GM12892 (cell line): ENCODE results near the gene CDK9.

Experiments used
- DNase-seq: peaks from one replicate; pipeline ENCODE4 v3.0.0; 2011; ENCODE audit not compliant: insufficient read length
- FAIRE-seq: peaks from 2 replicates; lab custom pipeline; 2011; peaks lifted over from hg19 to GRCh38; lab: Jason Lieb, UNC
- POLR2A ChIP-seq: IDR thresholded peaks from 2 replicates; pipeline ENCODE4 v1.6.1; 2011; ENCODE audit warnings: low read depth, low read length, control low read depth
- POLR2AphosphoS5 ChIP-seq: IDR thresholded peaks from 2 replicates; pipeline ENCODE4 v1.6.1; 2011; ENCODE audit warnings: low read depth, low read length, control low read depth
- TAF1 ChIP-seq: IDR thresholded peaks from 2 replicates; pipeline ENCODE4 v1.6.1; 2011; ENCODE audit warnings: low read depth, mild to moderate bottlenecking, control low read depth, low read length, borderline replicate concordance

The CDK9 gene

DNA sequence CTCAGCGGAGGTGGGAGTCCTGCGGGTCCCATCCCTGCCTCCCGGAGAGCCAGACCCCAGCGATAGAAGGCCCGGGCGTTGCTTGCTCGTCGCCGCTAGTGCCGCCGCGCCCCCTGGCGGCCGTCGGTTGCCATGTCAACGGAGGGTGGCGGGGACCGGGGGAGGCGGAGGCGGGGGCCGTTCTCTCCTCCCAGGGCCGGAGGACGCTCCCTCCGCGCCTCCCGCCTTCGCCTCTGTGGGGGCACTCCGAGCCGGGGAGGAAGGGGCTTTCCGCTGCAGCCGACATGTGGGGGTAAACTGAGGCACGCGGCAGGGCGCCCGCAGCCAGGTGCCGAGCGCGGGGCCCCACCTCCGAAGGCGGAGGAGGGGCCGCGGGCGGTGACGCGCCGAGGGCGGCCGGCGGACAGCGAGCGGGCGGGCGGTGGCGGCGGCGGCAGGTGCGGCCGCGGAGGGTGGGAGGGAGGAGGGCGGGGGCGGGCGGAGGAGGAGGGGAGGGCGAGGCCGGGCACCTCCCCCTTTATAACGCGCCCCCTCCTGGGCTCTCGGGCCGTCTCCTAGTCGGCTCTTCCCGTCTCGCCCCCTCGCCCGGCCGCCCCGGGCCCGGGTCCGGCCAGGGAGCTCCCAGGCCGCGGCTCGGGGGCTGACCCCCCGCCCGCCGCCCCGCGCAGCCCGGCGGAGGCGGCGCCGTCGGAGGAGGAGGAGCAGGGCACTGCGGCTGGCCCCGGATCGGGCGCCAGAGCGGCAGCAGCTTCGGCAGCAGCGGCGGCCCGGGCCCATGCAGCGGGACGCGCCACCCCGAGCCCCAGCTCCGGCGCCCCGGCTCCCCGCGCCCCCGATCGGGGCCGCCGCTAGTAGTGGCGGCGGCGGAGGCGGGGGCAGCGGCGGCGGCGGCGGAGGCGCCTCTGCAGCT is 556 bp upstream of the CDK9 start:
- DNase-seq (peak; percentile 87), FAIRE-seq (peak; percentile 88)

GRCh38 chr9:127786773-127787104 is 905 bp downstream of the CDK9 start:
- TF ChIP-seq TAF1 (no peak), POLR2AphosphoS5 (no peak), POLR2A (no peak)
- FAIRE-seq, result no peak
- DNase-seq, result no peak

More for the DNA sequence above, 556 bp upstream of the CDK9 start:
- TF ChIP-seq POLR2A (peak; percentile 5; the same call in 1 of the 2 replicates), POLR2AphosphoS5 (no peak)

DNA sequence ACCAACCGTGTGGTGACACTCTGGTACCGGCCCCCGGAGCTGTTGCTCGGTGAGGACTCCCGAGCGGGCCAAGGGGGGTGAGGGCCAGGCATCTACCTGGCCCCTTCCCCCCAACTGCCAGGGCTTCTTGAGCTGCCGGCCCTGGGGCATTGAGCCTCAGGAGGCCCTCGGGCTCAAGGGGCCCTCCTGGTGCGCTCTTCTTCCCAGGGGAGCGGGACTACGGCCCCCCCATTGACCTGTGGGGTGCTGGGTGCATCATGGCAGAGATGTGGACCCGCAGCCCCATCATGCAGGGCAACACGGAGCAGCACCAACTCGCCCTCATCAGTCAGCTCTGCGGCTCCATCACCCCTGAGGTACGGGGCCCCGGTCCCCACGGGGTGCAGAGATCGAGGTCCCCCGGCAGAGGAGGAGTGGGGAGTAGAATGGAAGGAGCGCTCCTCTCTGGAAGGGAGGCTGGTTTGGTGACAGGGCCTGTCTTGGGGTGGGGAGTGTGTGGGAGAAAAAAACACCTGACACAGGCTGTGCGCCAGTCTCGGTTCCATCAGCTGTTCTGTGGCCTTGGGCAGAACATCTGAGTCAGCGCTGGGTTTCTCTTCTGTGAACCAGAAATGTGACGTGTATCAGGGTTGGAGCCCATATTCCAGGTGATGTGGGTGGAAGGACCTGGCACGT is 2.6 kb downstream of the CDK9 start:
- FAIRE-seq, result no peak
- no peak for DNase-seq
- TF ChIP-seq TAF1 (no peak), POLR2AphosphoS5 (no peak), POLR2A (no peak)

DNA sequence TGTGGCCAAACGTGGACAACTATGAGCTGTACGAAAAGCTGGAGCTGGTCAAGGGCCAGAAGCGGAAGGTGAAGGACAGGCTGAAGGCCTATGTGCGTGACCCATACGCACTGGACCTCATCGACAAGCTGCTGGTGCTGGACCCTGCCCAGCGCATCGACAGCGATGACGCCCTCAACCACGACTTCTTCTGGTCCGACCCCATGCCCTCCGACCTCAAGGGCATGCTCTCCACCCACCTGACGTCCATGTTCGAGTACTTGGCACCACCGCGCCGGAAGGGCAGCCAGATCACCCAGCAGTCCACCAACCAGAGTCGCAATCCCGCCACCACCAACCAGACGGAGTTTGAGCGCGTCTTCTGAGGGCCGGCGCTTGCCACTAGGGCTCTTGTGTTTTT is 3.3 kb downstream of the CDK9 start:
- TF ChIP-seq POLR2A (no peak), TAF1 (no peak), POLR2AphosphoS5 (no peak)
- no peak for DNase-seq
- FAIRE-seq, result no peak

DNA sequence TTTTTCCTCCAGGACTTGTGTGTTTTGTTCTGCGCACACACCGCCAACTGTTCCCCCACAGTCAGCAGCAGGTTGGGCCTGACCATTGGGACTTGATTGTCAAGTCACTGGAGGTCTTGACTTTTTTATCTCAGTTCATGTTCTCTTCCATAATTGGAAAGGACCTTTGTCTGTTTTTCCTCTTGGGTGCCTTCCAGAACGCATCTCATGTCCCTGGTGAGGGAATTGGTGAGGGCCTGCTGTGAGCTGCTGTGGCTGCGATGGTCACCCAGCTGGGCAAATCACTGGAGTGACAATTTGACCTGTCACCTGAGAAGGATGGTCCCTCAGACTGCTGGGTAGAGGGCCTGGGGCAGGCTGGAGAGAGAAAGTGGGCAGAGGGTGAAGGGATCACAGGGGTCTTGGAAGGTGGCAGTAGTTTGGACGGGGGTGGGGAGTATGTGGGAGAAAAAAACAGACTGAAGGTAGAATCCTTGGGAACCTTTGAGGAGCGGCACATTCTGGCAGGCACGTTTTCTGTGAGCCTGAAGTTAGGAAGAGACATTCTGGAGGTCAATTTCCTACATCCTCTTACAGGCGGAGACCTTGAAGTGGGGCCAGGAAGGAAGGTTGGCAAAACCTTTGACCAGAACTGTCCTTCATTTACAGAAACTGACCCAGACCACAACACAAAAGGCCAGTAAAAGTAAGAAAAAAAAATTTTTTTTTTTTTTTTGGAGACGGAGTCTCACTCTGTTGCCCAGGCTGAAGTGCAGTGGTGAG is 4.4 kb downstream of the CDK9 start:
- TF ChIP-seq POLR2AphosphoS5 (0 out of 2 replicates have a peak, but pooled peaks have one; percentile 16), TAF1 (no peak)
- FAIRE-seq (no peak), DNase-seq (no peak)

DNA sequence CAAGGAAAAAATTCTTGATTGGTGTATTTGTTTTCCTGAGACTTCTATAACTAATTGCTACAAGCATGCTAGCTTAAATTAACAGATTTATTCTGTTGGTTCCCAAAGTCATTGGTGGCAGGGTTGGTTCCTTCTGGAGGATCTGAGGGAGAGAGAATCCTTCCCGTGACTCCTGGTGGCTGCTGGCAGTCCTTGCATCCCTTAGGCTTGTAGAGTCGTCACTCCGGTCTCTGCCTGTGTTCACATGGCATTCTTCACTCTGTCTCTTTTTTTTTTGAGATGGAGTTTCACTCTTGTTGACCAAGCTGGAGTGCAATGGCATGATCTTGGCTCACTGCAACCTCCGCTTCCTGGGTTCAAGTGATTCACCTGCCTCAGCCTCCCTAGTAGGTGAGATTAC is 5.3 kb downstream of the CDK9 start:
- DNase-seq (no peak), FAIRE-seq (no peak)
- TF ChIP-seq POLR2AphosphoS5 (no peak), TAF1 (no peak), POLR2A (no peak)

DNA sequence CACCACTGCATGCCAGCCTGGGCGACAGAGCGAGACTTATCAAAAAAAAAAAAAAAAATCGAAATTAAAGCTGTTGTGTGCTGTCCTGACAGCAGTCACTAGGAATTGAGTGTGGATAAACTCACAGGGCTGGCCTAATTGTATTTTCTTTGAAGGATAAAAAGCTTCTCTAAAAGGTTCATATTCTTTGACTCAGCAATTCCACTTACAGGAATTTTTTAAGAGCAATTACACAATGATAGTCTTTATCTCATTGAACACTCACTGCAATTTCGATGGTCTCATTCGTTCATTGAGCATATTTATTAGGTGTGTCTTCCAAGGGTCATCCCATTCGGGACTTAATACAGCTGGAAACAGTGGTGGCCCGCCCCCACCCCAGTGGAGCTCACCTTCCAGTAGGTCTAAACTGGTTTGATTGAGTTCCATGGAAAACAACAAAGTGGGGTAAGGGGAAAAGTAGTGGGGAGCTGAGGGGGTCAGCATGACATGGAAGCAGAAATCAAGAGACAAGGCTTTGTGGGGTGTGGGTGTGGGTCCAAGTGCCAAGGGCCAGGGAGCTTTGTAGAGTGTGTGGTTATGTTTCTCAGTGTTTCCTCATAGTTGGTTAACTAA is 6.7 kb downstream of the CDK9 start:
- DNase-seq, result no peak
- TF ChIP-seq POLR2A (no peak; the same call in 1 of the 2 replicates), POLR2AphosphoS5 (no peak; the same call in 1 of the 2 replicates), TAF1 (no peak)
- no peak for FAIRE-seq

DNA sequence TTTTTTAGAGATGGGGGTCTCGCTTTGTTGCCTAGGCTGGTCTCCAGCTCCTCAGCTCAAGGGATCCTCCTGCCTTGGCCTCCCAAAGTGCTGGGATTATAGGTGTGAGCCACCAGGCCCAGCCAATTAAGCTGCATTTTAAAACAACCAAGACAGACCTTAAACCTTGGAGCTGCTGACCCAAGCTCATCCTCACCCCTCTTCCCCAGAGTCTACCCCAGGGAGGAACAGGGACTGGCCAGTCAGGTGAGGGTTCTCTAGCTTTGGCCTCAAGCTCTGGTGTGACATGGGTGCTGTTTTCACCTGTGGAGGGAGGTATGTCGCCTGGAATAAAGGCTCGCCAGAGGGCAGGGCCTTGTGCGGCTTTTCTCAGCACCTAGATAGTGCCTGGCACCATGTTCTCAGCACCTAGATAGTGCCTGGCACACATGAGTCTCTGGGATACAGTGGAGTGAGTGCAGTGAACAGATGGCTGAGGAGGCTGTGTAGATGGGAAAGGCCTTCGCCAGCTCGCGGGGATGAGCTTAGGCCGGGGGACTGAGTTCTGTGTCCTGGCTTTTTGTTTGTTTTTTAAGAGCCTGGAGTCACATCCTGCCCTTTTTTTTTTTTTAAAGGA is 7.4 kb downstream of the CDK9 start:
- FAIRE-seq (no peak), DNase-seq (no peak)
- TF ChIP-seq POLR2A, result peak; percentile 41
- no peak for TF ChIP-seq POLR2AphosphoS5

DNA sequence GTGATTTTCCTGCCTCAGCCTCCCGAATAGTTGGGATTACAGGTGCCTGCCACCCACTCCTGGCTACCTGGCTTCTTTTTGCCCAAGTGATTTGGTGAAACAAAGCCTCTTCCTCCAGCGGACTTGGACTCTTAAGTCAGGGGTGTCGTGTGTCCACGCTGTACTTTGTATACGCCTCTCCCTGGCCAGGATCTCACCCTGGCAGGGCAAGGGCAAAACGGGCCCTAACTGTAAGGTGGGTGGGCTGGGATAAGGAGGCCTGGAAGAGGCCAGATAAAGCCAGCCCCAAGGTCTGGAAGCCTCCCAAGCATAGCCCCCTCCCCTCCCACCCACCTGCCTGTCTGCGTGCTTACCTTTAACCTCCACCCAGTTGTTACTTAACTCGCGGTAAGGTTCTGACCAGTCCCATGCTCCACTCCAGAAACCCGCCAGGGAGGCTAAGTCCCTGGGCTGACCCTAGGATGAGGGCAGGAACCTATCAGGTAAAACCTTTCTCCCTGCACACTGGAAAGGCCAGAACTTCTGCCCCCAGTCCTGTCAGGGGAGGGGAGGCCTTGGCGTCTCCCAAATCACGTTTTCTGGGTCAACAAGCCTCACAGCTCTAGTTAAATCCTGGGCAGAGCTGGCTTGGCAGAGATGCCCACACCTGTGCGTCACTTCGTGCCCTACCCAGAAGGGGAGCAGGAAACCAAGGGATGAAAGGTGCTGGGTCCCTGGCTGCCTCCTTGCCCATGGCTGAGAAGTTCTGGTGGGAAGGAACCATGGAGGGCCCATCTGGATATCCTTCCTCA is 8.4 kb downstream of the CDK9 start:
- no peak for FAIRE-seq
- DNase-seq, result no peak
- TF ChIP-seq TAF1, result no peak
- TF ChIP-seq POLR2AphosphoS5, result no peak; the same call in 1 of the 2 replicates
- peak; percentile 55 for TF ChIP-seq POLR2A

DNA sequence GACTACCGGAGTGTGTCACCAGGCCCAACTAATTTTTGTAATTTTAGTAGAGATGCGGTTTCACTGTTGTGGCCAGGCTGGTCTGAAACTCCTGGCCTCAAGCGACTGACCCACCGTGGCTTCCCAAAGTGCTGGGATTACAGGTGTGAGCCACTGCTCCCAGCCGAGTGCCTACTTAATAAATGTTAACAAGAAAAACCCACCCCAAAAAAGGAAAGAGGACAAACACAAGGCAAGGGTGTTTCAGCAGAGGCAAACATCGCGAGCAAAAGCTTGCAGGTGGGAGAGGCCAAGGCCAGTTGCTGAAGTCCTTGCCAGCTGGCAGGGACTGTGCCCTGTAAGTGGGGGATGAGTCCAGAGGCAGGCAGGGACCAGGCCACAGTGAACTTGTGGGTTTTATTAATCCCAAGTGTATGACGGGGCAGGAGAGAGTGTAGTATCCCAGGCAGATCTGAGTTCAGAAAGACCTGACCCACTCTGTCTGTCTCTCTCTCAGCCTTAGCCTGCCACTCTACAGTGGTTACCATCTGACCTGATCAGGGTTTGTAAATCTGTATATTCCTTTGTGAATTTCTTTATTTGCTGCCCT is 10.5 kb downstream of the CDK9 start:
- FAIRE-seq (no peak), DNase-seq (no peak)
- TF ChIP-seq TAF1 (no peak), POLR2A (peak; percentile 42; the same call in 1 of the 2 replicates), POLR2AphosphoS5 (peak; percentile 52; the same call in 1 of the 2 replicates)
